ENCODE data around the gene SRCAP. TPM values are rescaled to one million over a fixed set of nuclear protein-coding genes. Genes with fewer than 3 reads are reported as not detected.

SRCAP gene
- total RNA-seq, 1 experiment from 2014 or later: 58.5 TPM

DNA sequence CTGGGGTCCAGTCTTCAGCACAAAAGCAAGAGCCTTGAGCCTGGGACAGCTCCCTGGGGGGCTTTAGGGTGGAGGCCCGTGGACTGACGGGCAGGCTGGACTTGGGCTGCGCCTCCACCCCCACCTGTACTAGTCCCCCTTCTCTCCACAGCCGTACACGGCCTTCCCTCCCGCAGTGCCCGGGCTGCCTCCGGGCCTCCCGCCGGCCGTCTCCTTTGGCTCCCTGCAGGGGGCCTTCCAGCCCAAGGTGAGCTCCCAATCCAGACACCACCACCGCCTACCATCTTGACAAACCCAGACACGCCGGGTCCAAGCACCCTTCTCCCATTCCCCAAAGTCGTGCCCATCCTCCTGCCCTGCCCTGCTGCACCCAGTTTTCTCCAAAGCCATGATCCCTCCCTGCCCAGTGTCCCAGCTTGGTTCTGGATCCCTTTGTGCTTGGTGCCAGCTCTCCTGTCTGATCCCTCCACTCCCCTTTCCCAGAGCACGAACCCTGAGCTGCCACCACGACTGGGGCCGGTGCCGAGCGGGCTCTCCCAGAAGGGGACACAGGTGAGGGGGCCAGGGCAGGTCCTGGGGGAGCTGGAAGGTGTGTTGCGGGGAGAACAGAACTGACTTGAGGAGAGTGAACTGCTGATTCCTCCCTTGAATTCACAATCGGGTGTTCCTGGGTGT lies 33.7 kb upstream of the SRCAP start:
- TF ChIP-seq ZNF263 (CRISPR knock-in tag; IDR thresholded peaks at IDR 0.05; ENCODE audit: low read depth) (no peak), CREM (CRISPR knock-in tag; IDR thresholded peaks at IDR 0.05) (no peak), ZNF671 (CRISPR knock-in tag; IDR thresholded peaks at IDR 0.05) (no peak), FOXP1 (CRISPR knock-in tag; IDR thresholded peaks at IDR 0.05; ENCODE audit: borderline replicate concordance) (no peak), ZNF317 (CRISPR knock-in tag; IDR thresholded peaks at IDR 0.05; ENCODE audit: borderline replicate concordance, low read depth) (no peak), ZNF416 (CRISPR knock-in tag; IDR thresholded peaks at IDR 0.05) (no peak), NR2C2 (CRISPR knock-in tag; IDR thresholded peaks at IDR 0.05) (no peak), ESRRA (CRISPR knock-in tag; IDR thresholded peaks at IDR 0.05; ENCODE audit: borderline replicate concordance) (no peak), JAZF1 (CRISPR knock-in tag; IDR thresholded peaks at IDR 0.05) (no peak), GRHL2 (CRISPR knock-in tag; IDR thresholded peaks at IDR 0.05; ENCODE audit: insufficient replicate concordance, severe bottlenecking) (no peak), MYBL2 (CRISPR knock-in tag; IDR thresholded peaks at IDR 0.05) (no peak), GABPB1 (CRISPR knock-in tag; IDR thresholded peaks at IDR 0.05) (no peak)
- TF ChIP-seq, protein P1, sequence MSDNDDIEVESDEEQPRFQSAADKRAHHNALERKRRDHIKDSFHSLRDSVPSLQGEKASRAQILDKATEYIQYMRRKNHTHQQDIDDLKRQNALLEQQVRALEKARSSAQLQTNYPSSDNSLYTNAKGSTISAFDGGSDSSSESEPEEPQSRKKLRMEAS (CRISPR knock-in tag; IDR thresholded peaks at IDR 0.05): no peak
- TF ChIP-seq, protein P2, sequence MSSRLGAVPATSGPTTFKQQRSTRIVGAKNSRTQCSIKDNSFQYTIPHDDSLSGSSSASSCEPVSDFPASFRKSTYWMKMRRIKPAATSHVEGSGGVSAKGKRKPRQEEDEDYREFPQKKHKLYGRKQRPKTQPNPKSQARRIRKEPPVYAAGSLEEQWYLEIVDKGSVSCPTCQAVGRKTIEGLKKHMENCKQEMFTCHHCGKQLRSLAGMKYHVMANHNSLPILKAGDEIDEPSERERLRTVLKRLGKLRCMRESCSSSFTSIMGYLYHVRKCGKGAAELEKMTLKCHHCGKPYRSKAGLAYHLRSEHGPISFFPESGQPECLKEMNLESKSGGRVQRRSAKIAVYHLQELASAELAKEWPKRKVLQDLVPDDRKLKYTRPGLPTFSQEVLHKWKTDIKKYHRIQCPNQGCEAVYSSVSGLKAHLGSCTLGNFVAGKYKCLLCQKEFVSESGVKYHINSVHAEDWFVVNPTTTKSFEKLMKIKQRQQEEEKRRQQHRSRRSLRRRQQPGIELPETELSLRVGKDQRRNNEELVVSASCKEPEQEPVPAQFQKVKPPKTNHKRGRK (CRISPR knock-in tag; IDR thresholded peaks at IDR 0.05; ENCODE audit: borderline replicate concordance): no peak
- no peak overlapping the region for H3K27ac Mint-ChIP-seq
- no peak for DNase-seq (ENCODE audit: low spot score)
- peaks cover 83% of the 10 kb centered on the region for H3K27me3 Mint-ChIP-seq (ENCODE audit: low read depth)
- peaks cover 34% of the 10 kb centered on the region for H3K36me3 Mint-ChIP-seq
- no peaks in the 10 kb centered on the region for H3K9me3 Mint-ChIP-seq
- ATAC-seq: no peak
- POLR2A ChIA-PET: no interaction called here
- peaks cover 4% of the 10 kb centered on the region; the same call in 1 of the 2 replicates for H3K4me1 Mint-ChIP-seq
- H3K4me3 Mint-ChIP-seq: no peak overlapping the region
- CTCF ChIA-PET: interaction anchor here (0.6 to 1.5 kb wide), 3 partner anchors 29 to 553 kb away, joined by 3 to 7 read pairs (median 4); no protein-coding TSS in a partner anchor

DNA sequence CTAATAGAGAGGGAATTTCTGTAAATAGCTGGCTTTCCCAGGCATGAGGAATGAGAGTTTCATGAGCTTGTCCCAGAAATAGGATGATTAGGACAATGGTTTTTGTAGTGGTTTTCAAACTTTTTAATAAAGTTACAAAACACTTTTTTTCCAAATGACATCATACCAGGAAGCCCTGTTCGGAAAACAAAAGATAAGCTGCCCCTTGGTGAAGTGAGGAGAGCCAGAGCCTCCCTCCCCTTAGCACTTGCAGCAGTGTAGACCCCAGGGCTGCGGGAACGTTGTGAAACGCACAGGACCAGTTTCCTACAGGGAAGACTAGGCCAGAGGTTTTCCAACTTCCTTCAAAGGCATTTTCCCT lies 33.2 kb upstream of the SRCAP start:
- Mint-ChIP-seq H3K27ac (no peak overlapping the region), H3K36me3 (peaks cover 30% of the 10 kb centered on the region), H3K27me3 (ENCODE audit: low read depth) (peaks cover 83% of the 10 kb centered on the region), H3K4me3 (no peak overlapping the region), H3K9me3 (no peaks in the 10 kb centered on the region), H3K4me1 (no peaks in the 10 kb centered on the region)
- TF ChIP-seq, protein P3, sequence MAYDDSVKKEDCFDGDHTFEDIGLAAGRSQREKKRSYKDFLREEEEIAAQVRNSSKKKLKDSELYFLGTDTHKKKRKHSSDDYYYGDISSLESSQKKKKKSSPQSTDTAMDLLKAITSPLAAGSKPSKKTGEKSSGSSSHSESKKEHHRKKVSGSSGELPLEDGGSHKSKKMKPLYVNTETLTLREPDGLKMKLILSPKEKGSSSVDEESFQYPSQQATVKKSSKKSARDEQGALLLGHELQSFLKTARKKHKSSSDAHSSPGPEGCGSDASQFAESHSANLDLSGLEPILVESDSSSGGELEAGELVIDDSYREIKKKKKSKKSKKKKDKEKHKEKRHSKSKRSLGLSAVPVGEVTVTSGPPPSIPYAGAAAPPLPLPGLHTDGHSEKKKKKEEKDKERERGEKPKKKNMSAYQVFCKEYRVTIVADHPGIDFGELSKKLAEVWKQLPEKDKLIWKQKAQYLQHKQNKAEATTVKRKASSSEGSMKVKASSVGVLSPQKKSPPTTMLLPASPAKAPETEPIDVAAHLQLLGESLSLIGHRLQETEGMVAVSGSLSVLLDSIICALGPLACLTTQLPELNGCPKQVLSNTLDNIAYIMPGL (CRISPR knock-in tag; IDR thresholded peaks at IDR 0.05): no peak
- no peak for TF ChIP-seq RELA (CRISPR knock-in tag; IDR thresholded peaks at IDR 0.05; ENCODE audit: borderline replicate concordance)
- TF ChIP-seq, protein P4, sequence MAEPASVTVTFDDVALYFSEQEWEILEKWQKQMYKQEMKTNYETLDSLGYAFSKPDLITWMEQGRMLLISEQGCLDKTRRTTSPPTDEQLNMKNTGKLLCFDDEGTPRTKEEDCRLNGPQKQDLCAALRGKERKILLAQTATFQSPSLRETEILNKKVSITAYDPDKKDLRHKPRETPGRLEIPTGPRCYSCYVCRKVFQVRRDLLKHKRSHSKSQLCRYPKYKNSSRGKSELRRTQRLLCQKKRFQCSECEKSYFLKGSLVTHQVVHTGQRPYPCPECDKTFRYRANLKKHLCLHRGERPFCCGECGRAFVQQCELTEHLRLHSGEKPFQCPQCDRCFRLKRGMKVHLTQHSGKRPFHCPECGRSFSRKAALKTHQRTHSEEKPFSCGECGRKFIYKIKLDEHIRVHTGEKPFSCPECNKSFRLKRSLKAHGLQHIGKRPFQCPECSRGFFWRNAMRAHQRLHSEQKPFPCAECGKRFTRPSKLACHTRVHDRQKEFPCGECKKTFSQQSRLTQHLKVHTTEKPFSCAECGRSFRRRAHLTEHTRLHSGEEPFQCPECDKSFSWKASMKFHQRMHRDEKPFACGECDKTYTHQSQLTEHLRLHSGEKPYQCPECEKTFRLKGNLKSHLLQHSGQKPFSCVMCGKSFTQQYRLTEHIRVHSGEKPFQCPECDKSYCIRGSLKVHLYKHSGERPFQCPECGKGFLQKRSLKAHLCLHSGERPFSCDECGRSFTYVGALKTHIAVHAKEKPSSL (CRISPR knock-in tag; conservative IDR thresholded peaks at IDR 0.05): no peak
- TF ChIP-seq, protein P5, sequence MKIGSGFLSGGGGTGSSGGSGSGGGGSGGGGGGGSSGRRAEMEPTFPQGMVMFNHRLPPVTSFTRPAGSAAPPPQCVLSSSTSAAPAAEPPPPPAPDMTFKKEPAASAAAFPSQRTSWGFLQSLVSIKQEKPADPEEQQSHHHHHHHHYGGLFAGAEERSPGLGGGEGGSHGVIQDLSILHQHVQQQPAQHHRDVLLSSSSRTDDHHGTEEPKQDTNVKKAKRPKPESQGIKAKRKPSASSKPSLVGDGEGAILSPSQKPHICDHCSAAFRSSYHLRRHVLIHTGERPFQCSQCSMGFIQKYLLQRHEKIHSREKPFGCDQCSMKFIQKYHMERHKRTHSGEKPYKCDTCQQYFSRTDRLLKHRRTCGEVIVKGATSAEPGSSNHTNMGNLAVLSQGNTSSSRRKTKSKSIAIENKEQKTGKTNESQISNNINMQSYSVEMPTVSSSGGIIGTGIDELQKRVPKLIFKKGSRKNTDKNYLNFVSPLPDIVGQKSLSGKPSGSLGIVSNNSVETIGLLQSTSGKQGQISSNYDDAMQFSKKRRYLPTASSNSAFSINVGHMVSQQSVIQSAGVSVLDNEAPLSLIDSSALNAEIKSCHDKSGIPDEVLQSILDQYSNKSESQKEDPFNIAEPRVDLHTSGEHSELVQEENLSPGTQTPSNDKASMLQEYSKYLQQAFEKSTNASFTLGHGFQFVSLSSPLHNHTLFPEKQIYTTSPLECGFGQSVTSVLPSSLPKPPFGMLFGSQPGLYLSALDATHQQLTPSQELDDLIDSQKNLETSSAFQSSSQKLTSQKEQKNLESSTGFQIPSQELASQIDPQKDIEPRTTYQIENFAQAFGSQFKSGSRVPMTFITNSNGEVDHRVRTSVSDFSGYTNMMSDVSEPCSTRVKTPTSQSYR (CRISPR knock-in tag; IDR thresholded peaks at IDR 0.05): no peak
- DNase-seq (ENCODE audit: low spot score) (no peak), ATAC-seq (no peak)
- ChIA-PET POLR2A (no interaction called here), CTCF (interaction anchor here (0.6 to 1.5 kb wide), 3 partner anchors 28 to 554 kb away, joined by 3 to 7 read pairs (median 4); no protein-coding TSS in a partner anchor)

All from WTC11 (cell line).